Keratinocyte (primary cell): ENCODE measurements around the gene UBLCP1. TPM values are rescaled to one million over a fixed set of nuclear protein-coding genes. Genes with fewer than 3 reads are reported as not detected.
"Not testable (repeated sequence)": the region's sequence is repeated elsewhere in the genome, so short reads cannot be mapped to it uniquely, and the experiment has no call there.

ENCODE experiments used
- DNase-seq: peaks from one replicate; pipeline ENCODE4 v3.0.0-alpha.2; 2011; ENCODE audit warnings: low read depth, missing footprints, low spot score
- FAIRE-seq: peaks from 2 replicates; lab custom pipeline; 2011; peaks lifted over from hg19 to GRCh38; lab: Jason Lieb, UNC
- H2AFZ ChIP-seq: 2 replicates; pipeline ENCODE4 v1.6.0; 2012; ENCODE audit warnings: low read length, control low read depth, inconsistent platforms; ENCODE audit not compliant: control insufficient read depth
- H3K27ac ChIP-seq: 2 replicates; pipeline ENCODE4 v1.5.1; 2011; ENCODE audit warnings: low read length; ENCODE audit not compliant: control insufficient read depth, insufficient read depth
- H3K27me3 ChIP-seq: 3 replicates; pipeline ENCODE4 v1.6.0; 2011; ENCODE audit warnings: low read length; ENCODE audit not compliant: control insufficient read depth, insufficient read depth; ENCODE audit errors: extremely low read depth
- H3K36me3 ChIP-seq, 2 experiments: 2 replicates in 1 of 2; 3 replicates in 1 of 2; pipeline ENCODE4 v1.5.1; 2011; ENCODE audit warnings: low read length in 2 of 2, mild to moderate bottlenecking in 1 of 2; ENCODE audit not compliant: control insufficient read depth in 2 of 2, insufficient read depth in 2 of 2; ENCODE audit errors: extremely low read depth in 1 of 2
- H3K4me1 ChIP-seq: 3 replicates; pipeline ENCODE4 v1.5.1; 2011; ENCODE audit warnings: low read length; ENCODE audit not compliant: control insufficient read depth, insufficient read depth; ENCODE audit errors: extremely low read depth
- H3K4me2 ChIP-seq: 3 replicates; pipeline ENCODE4 v1.6.0; 2011; ENCODE audit warnings: low read depth, low read length; ENCODE audit not compliant: control insufficient read depth, insufficient read depth; ENCODE audit errors: extremely low read depth
- H3K4me3 ChIP-seq, 3 experiments: fragments of 200-600 bp in 1 of 3; sonication (generic) in 1 of 3; 2 replicates in 2 of 3; 3 replicates in 1 of 3; pipeline ENCODE4 v1.5.1; 2011 to 2016; ENCODE audit warnings: low read length in 3 of 3, mild to moderate bottlenecking in 3 of 3, control low read depth in 2 of 3, inconsistent platforms in 1 of 3, low read depth in 1 of 3, mixed read lengths in 1 of 3, mixed run types in 1 of 3, moderate library complexity in 1 of 3; ENCODE audit not compliant: control insufficient read depth in 2 of 3, insufficient read depth in 2 of 3; ENCODE audit errors: extremely low read depth in 1 of 3
- H3K79me2 ChIP-seq: 2 replicates; pipeline ENCODE4 v1.6.0; 2012; ENCODE audit warnings: low read length; ENCODE audit not compliant: control insufficient read depth, insufficient read depth
- H3K9ac ChIP-seq: 3 replicates; pipeline ENCODE4 v1.6.0; 2011; ENCODE audit warnings: low read length; ENCODE audit not compliant: control insufficient read depth, insufficient read depth; ENCODE audit errors: extremely low read depth
- H3K9me1 ChIP-seq: 3 replicates; pipeline ENCODE4 v1.6.0; 2011; ENCODE audit warnings: low read length; ENCODE audit not compliant: control insufficient read depth, insufficient read depth; ENCODE audit errors: extremely low read depth
- H3K9me3 ChIP-seq: 2 replicates; pipeline ENCODE4 v1.5.1; 2012; ENCODE audit warnings: low read depth, low read length; ENCODE audit not compliant: control insufficient read depth
- H4K20me1 ChIP-seq: 3 replicates; pipeline ENCODE4 v1.6.0; 2011; ENCODE audit warnings: low read length; ENCODE audit not compliant: control insufficient read depth, insufficient read depth; ENCODE audit errors: extremely low read depth
- CTCF ChIP-seq, 3 experiments: IDR thresholded peaks in 1 of 3; conservative IDR thresholded peaks in 1 of 3; optimal IDR thresholded peaks in 1 of 3; 2 replicates in 2 of 3; 3 replicates in 1 of 3; pipeline versions ENCODE3 to v1.5.1; 2011; ENCODE audit warnings: low read length in 3 of 3, mild to moderate bottlenecking in 3 of 3, moderate library complexity in 2 of 3, control low read depth in 1 of 3, inconsistent platforms in 1 of 3; ENCODE audit not compliant: insufficient read depth in 2 of 3; ENCODE audit errors: extremely low read depth in 1 of 3
- EZH2 ChIP-seq: IDR thresholded peaks from one replicate; pipeline ENCODE4 v1.6.1; 2012; ENCODE audit warnings: inconsistent platforms, mild to moderate bottlenecking, low read length, moderate library complexity
- dilution Hi-C: fragments of 300-500 bp; cut with MboI; formaldehyde crosslinking; loops from one replicate; pipeline ENCODE4 v1.7.0; 2020; ENCODE audit warnings: low sequenced_read_pairs; ENCODE audit not compliant: extremely low pct_ligation_motif_present
- polyA plus RNA-seq, 5 experiments: library from polyadenylated mRNA; depleted of rRNA in 3 of 5; stranded (reverse) in 3 of 5; stranded (forward) in 1 of 5; unstranded in 1 of 5; fragments of >200 nt; gene quantifications; 1 replicate in 1 of 5; 2 replicates in 3 of 5; 3 replicates in 1 of 5; pipeline versions ENCODE4 v1.2.1 to v1.2.3, GENCODE V29; 2011 to 2012; ENCODE audit warnings: missing spikeins in 2 of 5, low read depth in 1 of 5, low replicate concordance in 1 of 5

UBLCP1 gene
- polyA plus RNA-seq, 1 donor (not counting 4 experiments of a cell fraction or from before 2014, with no cell fraction given): 42.5 TPM

- H2AFZ ChIP-seq: no peak overlapping the region
- no peak for TF ChIP-seq EZH2
- no peak for TF ChIP-seq CTCF (optimal IDR thresholded peaks at IDR 0.05 in 1 of 3, IDR thresholded peaks at IDR 0.05 in 1 of 3, conservative IDR thresholded peaks at IDR 0.05 in 1 of 3; ENCODE audit: extremely low read depth in 1 of 3, insufficient read depth in 2 of 3, low read length in 3 of 3)
- no peaks in the 10 kb centered on the region for H3K9me3 ChIP-seq
- DNase-seq: no peak
- peaks cover 2% of the 10 kb centered on the region for H3K79me2 ChIP-seq
- no peak overlapping the region for H3K4me3 ChIP-seq
- no peaks in the 10 kb centered on the region for H3K36me3 ChIP-seq
- H3K27me3 ChIP-seq: no peaks in the 10 kb centered on the region
- H3K4me1 ChIP-seq: peaks cover 6% of the 10 kb centered on the region
- H3K9me1 ChIP-seq: no peaks in the 10 kb centered on the region
- H3K27ac ChIP-seq: no peak overlapping the region
- no peak overlapping the region for H3K9ac ChIP-seq
- FAIRE-seq: no peak
- dilution Hi-C loops: no loop called here
- H3K4me2 ChIP-seq: no peak overlapping the region
- no peaks in the 10 kb centered on the region for H4K20me1 ChIP-seq
Measured at GRCh38 chr5:159258361-159258760, 4.7 kb upstream of the UBLCP1 start.

GRCh38 chr5:159260212-159260611 is 2.9 kb upstream of the UBLCP1 start:
- Histone ChIP-seq H3K79me2 (peaks cover 21% of the 10 kb centered on the region), H3K4me1 (peaks cover 15% of the 10 kb centered on the region)
- DNase-seq, H2AFZ ChIP-seq, H4K20me1 ChIP-seq, FAIRE-seq, H3K9me3 ChIP-seq, H3K27me3 ChIP-seq, H3K9ac ChIP-seq, H3K4me3 ChIP-seq, H3K4me2 ChIP-seq, H3K9me1 ChIP-seq, dilution Hi-C loops, H3K36me3 ChIP-seq, H3K27ac ChIP-seq: not testable (repeated sequence)

DNA sequence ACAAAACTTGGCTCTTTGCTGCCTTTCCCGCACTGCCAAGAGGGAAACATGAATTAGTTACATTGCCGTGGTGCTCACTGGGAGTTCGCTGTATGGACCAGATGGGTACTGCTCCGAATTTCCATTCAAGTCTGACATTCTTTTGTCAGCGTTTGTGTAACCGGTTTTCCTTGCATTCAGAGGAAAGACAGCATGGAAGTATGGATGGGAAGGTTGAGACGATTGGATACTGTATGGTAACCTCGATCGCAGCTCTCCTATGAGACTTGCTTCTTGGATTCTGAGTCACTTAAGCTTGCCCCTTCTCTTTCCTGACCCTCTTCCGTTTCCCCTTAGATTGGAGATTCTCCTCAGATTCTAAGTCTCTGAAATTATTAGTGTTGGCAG is 625 bp upstream of the UBLCP1 start:
- no peak for DNase-seq
- peak overlapping the region; percentile 78 for H2AFZ ChIP-seq
- no peaks in the 10 kb centered on the region for H3K27me3 ChIP-seq
- peak overlapping the region; percentile 90 for H3K9ac ChIP-seq
- H3K79me2 ChIP-seq: peaks cover 41% of the 10 kb centered on the region
- FAIRE-seq: no peak
- no peaks in the 10 kb centered on the region for H3K9me3 ChIP-seq
- dilution Hi-C loops: no loop called here
- H3K27ac ChIP-seq: peak overlapping the region; percentile 95
- H3K36me3 ChIP-seq: peaks cover 0 to 3% of the 10 kb centered on the region in 2 experiments
- H3K4me2 ChIP-seq: peak overlapping the region; percentile 79
- H3K4me1 ChIP-seq: peaks cover 15% of the 10 kb centered on the region
- H4K20me1 ChIP-seq: no peaks in the 10 kb centered on the region
- TF ChIP-seq EZH2 (no peak), CTCF (optimal IDR thresholded peaks at IDR 0.05 in 1 of 3, IDR thresholded peaks at IDR 0.05 in 1 of 3, conservative IDR thresholded peaks at IDR 0.05 in 1 of 3; ENCODE audit: extremely low read depth in 1 of 3, insufficient read depth in 2 of 3, low read length in 3 of 3) (no peak)
- H3K4me3 ChIP-seq: peak overlapping the region; percentile 81 to 95 (median 83)
- H3K9me1 ChIP-seq: no peaks in the 10 kb centered on the region
